Inferior parietal cortex (tissue), 1 donor: ENCODE measurements around the gene GAMT.

Source experiments
- DNase-seq: peaks from one replicate; pipeline ENCODE4 v3.0.0-alpha.2; 2016; ENCODE audit errors: extremely low spot score

Gene GAMT

DNA sequence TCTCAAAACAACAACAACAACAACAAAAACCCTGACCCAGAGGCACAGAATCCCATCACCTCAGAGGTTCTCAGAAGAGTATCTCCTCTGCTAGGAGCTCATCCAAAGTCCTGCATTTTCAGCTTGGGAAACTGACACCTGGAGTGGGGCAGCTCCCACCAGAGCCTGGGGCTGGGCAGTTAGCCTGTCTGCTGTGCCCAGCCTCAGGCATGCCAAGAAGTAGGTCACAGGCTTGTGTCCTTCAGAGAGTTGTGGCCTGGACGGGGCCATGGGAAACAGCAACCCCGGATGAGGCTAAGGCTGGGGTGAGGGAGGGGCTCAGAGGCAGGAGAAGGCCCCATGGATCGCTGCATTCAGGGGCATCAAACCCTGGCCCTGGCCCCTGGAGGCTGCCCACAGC, 15.5 kb downstream of the GAMT start:
- DNase-seq = no peak

DNA sequence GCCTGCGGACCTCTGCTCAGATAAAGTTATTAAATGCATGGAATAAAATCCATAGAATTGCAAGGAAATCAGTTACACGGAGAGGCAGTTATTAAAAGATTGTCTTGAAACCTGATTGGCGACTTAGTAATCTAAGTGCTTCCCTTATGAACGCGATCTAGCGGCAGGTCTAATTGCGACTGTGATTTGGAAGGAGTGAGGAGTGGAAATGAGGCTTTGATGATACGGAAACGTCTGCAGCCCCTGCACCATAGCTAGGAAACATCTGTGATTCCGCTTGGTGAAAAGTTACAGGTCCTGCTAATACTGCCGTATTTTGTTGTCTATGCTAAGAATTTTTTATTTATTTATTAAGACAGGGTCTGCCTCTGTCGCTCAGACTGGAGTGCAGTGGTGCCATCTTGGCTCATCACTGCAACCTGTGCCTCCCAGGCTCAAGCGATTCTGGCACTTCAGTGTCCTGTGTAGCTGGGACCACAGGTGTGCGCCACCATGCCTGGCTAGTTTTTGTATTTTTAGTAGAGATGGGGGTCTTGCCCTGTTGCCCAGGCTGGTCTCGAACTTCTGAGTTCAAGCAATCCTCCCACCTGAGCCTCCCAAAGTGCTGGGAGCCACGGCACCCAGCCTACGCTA, 16.7 kb downstream of the GAMT start:
- no peak for DNase-seq

DNA sequence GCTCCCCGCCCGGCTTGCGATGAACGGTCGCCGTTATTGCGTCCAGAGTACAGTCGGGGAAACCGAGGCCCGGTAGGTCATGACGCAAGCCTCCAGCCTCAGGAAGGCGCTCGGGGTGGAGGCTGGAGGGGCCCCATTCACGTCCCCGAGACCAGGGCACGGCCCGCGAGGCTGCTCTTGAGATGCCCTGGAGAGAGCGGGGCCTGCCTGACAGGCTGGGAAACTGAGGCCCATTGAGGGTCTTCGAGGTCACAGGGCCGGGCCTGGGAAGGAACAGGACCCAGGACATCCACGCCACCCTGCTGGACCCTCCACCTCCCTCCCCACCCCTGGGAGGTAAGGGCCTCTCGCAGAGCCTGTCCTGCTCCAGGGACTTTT, 17.3 kb downstream of the GAMT start:
- DNase-seq = no peak

DNA sequence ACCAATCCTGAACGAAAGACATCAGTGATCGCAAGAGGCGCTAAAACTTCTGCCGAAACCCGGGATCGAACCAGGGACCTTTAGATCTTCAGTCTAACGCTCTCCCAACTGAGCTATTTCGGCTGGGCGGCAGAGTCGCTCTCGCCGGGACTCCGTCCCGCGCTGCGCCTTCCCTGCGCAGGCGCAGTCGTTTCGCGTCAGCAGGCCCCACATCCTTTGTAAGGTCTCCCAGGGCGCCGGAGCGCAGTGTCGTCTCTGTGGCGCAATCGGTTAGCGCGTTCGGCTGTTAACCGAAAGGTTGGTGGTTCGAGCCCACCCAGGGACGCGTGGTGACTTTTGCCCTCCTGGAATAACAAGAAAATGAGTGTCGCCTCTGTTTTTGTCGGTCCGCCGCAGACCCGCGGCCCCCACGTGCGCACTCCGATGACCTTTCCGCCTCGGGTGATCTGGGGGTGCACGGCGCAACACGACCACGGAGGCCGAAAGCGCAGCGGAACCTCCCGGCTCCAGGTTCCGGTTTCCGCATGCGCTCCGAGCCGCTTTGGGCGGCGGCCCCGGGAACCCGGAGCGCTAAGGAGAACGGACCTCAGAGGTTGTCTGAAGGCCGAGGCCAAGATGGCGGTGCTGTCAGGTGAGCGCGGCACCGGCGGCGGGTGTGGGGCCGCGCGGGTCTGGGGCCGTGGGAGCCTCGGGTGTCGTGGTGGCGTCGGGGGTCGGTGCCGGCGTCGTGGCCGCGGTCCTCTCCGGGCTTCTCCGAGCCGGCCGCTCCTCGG, 17.8 kb downstream of the GAMT start, which contains the start of gene NDUFS7:
Gene NDUFS7, plus strand, starts transcription at position 596 of the 773 bp plus-strand sequence. Its CDS starts 20 bp downstream, at position 616.
- peak; percentile 96 for DNase-seq

DNA sequence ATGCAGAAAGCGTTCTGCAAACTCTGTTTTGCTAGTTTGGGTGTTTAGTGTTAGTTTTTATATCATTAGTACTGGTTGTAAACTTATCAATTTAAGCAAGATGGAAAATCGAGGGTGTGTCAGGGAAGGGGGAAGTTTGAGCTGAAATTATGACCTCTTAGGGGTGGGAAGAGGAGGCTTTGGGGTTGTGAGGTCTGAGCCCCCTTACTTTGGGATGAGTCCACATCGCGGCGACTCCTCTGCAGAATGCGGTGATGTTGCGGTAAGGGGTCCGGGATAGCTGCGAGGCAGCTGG, 18.4 kb downstream of the GAMT start:
- no peak for DNase-seq

DNA sequence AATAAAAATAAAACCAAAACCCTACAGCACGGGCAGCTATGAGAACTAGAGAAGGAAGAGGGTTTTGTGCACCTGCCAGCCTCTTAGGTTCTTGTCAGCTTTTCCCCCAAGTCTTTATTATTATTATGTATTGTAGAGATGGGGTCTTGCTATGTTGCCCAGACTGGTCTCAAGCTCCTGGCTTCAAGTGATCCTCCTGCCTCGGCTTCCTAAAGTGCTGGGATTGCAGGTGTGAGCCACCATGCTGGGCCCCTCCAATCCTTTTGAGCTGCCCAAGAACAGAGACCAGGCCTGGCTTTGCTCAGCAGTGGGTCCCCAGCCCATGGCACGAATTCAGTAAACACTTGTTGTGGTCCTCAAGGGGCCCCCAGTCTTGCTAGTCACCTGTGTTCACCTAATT, 19.1 kb downstream of the GAMT start:
- no peak for DNase-seq

DNA sequence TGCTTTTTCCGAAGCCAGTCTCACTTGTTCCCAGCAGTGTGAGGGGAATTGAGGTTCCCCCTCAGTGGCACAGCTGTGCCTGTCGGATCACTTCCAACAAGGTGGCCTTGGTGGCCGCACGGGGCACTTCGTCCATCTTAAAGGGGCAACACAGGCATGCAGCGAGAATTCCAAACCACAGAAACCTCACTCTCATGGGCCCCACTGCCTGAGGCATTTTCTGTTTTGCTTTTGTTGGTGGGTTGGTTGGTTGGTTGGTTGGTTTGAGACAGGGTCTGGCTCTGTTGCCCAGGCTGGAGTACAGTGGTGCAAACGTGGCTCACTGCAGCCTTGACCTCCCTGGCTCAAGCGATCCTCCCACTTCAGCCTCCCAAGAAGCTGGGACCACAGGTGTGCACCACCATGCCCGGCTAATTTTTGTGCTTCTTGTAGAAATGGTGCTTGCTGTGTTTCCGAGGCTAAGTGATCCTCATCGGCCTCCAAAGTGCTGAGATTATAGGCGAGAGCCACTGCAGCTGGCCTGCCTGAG, 21.3 kb downstream of the GAMT start:
- DNase-seq = no peak

DNA sequence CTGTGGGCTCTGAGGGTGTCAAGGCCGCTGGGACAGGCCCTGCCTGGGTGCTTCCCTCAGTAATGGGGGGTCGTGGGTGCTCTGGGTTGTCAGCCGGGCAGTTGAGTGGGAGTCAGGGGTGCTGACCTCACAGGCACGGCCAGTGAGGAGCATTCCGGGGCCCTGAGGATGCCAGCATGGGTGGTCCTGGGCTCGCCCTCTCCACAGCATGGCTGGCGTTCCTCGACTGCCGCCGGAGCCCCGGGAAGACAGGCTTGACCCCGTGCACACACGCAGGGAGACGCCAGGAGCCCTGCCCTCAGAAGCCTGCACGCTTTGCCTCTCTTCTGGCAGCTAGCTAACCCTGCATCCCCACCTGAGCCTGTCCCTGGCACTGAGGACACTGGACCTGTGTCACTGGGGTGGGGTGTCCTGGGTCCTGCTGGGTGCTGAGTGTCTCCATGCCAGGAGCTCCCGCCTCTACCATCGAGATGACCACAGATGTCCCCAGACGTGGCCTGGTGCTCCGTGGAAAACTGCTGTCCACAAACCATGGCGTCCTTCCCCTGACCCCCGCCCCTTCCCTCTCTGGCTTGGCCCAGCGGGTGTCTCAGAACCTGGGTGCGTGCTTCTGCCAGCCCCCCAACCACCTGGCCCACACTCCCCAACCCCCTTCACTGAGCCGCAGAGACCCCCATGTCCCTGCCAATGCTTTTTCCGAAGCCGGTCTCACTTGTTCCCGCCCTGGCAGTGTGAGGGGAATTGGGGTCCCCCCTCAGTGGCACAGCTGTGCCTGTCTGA, 22.0 kb downstream of the GAMT start:
- DNase-seq = no peak

DNA sequence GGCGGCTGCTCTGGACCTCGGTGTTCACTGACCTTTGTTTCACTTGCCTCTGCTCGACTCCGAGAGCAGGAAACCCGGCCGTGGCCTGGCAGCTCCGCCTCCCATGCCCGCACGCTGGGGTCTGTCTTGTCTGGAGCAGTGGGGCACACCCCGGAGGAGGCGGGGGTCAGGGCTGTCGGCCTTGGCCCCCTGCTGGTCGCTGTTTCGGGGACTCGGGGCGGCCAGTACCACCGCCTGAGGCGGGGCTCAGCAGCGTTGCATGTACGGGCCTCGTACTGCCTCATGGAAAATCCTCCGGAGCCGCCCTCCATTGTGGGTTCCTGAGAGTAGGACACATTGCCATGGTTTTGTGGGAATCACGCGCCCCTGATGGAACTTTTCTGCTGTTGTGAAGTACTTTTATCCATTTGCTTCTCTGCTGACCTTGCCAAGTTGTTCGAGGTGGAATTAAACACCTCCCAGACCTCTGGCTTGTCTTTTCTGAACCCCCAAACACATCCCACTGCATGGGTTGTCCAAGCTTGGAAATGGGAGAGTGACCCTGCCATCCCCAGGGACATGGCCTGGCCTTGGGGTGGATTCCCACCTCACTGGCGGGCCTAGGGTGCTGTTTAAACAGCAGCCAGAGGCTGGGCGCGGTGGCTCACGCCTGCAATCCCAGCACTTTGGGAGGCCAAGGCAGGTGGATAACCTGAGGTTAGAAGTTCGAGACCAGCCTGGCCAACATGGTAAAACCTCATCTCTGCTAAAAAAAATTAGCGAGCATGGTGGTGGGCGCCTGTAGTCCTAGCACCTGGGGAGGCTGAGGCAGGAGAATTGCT, 23.2 kb downstream of the GAMT start:
- no peak for DNase-seq

DNA sequence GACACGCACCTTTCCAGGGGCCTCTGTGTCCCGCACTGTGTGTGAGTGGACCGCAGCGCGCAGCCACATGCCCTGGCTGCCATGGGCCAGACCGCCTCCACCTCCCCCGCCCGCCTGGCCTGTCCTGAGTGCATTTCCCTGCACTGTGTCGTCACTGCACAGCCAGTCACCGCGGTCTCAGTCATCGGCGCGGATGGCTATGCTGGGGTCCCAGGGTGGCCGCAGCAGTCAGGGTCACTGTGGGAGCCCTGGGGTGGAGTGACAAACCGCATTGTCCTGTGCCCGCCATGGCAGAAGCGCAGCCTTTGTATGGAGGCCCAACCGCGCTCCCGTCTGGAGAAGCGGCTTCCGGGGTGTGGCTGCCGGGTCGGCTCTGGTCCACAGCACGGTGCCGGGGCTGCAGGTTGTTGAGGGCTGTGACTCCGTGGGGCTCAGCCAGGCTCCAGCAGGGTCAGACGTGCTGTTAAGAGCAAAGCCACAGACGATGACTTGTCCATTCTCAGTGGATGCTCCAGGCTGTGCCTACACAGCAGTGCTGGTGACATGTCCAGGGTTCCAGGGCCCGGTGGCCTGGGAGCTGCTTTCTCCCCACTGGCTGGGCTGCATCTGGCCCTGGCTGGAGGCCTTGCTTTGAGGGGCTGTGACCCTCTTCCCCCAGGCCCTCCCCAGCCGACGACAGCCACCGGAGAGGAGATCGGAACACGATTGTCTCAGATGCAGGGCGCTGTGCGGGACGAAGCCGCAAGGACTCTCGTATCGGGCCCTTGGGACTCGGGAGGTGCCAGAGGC, 24.0 kb downstream of the GAMT start:
- no peak for DNase-seq

DNA sequence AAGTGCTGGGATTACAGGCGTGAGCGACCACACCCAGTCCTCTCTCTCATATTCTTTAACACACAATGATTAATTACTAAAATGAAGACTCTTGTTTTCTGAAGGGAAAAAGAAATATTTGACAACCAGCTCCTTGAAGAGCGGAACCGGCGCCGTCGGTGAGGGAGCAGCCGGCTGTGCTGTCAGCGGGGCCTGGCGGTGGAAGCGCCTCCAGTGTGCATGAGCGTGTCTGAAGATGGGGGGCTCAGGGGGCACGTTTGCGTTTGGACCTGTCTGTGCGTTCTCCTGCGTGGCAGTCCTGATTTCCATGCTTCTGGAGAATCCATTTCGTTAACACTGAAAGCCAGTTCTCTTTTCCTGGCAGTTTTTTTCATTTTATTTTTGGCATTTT, 24.9 kb downstream of the GAMT start:
- DNase-seq = no peak

DNA sequence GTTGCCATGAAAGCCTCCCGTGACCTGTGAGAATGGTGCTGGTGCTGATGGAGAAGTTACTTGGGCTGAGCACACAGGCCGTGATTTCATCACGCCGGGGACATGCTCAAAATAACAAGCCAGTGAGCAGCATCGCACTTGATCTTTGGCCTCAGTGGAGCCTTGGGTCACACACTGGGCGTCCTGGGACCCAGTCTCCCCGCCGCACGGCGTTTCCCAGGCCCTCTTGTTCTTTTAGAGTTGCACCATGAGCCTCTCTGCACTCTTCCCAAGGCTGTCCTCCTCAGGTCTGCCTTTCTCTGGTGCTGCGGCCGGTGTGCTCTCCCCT, 27.1 kb downstream of the GAMT start:
- no peak for DNase-seq

DNA sequence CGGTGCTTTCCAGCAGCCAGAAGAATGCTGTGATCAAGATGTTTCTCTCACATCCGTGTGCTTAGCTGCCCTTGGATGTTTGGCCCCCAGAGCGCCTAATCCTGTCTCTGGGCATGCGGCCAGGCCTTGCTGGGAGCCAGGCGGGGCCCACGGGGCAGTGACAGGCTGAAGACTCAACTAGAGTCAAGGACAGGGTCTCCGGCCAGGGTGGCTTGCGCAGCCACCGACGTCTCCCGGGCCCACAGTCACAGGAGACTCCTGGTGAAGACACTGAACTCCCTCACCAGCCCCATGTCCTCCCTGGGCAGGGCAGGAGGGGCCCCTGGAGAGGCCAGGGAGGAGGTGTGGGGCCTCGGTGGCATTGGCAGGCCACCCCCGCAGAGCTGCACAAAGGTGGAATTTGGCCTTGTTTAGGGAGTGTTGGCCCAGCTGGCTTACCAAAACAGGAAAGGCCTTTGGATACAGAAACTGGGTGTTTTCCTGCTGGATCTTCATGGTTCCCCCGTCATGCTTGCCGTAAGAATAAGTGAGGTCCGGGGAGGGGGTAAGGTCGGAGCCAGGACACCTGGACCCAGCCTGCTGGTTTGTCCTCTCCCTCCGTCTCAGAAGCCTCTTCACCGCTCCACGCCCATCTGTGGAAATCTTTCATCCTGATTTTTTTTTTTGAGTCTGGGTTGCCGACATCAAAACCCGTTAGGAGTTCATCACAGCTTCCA, 27.6 kb downstream of the GAMT start:
- DNase-seq = no peak

DNA sequence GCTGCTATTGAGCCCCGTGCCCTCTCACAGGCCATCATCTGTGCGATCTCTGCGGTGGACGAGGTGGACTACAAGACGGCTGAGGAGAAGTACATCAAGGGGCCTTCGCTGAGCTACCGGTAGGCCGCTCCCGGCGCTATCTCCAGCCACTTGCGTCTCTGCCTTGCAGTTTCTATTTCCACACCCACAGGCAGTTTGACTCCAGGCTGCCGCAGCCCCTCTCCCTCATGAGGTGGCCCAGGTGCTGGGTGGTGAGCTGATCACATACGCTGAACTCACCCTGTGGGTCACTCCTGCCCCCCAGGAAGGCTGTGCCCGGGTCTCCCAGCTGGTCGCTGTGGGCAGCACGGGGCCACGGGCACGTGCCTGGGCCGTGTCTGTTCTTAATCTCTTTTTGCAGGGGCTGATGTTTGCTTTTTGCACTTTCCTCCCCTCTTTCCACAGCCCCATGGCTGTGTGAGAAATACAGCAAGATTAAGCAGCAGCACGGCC, 28.3 kb downstream of the GAMT start:
- no peak for DNase-seq

DNA sequence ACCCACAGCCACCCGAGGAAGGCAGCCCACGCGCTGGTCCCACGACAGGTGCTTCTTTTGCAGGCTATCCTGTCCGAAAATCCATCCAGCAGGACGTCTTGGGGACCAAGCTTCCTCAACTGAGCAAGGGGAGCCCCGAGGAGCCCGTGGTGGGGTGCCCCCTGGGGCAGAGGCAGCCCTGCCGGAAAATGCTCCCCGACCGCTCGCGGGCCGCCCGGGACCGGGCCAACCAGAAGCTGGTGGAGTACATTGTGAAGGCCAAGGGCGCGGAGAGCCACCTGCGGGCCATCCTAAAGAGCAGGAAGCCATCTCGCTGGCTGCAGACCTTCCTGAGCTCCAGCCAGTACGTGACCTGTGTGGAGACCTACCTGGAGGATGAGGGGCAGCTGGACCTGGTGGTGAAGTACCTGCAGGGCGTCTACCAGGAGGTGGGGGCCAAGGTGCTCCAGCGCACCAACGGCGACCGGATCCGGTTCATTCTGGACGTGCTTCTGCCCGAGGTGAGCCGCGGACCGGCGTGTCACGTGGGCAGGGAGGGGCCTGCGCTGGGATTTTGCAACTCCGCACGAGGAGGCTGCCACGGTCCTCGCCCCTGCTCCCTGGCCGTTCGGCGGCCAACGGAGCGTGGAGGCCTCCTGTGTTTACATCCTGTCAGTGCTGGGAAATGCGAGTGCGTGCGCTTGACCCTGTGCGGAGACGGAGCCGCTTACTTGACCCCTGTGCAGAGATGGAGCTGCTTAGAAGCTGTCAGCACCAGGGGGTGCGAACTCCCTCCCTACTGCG, 30.6 kb downstream of the GAMT start:
- no peak for DNase-seq

DNA sequence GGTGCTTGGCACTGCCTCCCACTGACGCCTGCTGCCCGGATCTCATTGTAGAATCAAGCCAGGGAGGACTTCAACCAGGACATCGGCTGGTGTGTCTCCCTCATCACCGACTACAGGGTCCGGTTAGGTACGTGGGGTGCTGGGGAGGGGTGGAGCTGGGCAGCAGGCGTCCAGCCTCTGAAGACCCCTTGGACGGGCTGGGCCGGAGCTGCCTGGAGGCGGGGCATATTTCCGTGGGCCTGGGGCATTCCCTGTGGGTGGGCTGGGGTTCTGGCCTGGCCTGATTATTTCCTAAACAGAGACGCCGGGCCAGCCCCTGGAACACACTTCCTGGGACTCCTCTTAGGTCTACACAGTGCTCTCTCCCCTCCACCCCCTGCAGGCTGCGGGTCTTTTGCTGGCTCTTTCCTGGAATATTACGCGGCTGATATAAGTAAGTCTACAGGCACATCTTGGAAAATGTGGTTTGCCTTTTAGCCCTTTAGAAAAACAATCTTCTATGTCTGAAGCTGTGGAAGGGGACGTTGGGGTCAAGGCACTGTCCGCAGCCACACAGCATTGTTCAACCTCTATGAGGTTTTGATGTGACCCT, 32.0 kb downstream of the GAMT start:
- no peak for DNase-seq

DNA sequence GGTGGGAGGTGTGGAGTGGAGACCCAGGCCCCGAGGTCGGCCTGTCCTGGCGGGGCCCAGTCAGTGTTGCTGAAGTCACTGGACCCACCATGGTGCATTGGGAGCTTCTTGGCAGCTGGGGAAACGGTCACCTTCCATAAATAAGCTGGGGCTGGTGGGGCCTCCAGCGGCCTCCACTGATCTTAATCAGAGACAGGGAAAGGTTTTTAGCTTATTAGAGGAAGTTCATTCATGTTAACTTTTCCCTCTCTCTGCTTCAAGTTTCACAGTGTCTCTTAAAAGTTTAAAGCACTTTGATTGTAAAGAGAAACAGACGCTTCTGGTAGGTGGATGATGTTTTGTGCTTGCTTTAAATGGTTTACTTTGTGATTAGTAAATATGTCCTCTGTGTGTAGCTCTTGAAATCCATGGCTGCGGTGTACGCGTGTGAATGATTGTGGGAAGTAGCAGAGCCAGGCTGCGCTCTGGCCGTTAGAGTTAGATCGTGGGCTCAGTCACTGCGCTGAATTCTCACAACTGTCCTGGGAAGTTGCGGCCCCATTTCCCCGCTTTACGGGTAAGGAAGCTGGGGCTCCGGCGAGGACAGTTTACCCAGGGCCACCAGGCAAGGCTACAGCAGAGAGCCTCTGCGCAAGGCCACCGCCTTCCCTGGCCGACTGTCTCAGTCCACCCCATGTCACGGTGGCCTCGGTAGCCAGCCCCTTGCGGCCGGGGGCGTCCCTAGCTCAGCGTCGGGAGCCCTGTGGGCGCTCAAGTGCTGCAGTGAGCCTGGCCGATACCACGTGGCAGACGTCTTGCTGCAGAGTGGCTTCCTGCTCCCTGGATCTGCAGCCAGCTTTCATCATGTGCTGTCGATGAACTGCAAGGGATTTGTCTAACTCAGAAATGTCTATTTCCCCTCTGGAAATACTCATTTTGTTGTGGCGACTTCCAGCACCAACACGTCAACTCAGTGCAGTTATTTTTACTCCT, 34.2 kb downstream of the GAMT start:
- DNase-seq = no peak

DNA sequence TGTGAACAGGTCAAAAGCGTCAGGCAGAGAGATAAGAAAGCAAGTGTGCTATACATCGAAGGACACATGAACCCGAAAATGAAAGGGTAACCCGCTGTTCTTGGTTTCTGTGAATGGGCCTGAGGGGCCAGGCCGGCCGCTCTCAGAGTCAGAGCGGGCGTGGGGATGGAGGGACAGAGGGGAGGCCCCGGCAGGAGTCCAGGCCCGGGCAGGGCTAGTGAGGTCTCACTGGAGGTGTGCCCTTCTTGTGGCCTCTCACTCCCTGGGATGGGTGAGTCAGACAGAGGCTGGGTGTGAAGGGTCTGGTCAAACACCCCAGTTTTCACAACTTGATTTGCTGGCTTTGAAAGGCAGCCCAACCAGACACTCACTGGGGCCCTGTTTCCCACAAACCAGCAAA, 35.0 kb downstream of the GAMT start:
- DNase-seq = no peak
